B cell (primary cell): ENCODE results near the gene UCKL1. TPM values are rescaled to one million over a fixed set of nuclear protein-coding genes. Genes with fewer than 3 reads are reported as not detected.

Experiments used
- ATAC-seq: fragments of 200-7000 bp; cut with Tn5 transposase; one replicate; pipeline ENCODE4 v1.10.0; 2021; ENCODE audit warnings: low read depth, mild to moderate bottlenecking, moderate number of reproducible peaks, moderate library complexity
- CTCF ChIA-PET: fragments of 350-600 bp; sonication (Branson Sonifier 250); formaldehyde crosslinking; loops from one replicate; lab custom pipeline; 2021; ENCODE audit warnings: antibody characterized with exemption, inconsistent platforms; lab: Charles Lee
- POLR2A ChIA-PET: fragments of 350-600 bp; sonication (Branson Sonifier 250); formaldehyde crosslinking; loops from one replicate; lab custom pipeline; 2021; ENCODE audit warnings: antibody characterized with exemption; lab: Charles Lee
- DNase-seq: peaks from one replicate; pipeline ENCODE4 v3.0.0; 2013
- H2AFZ ChIP-seq: 2 replicates; pipeline ENCODE4 v1.6.1; 2012; ENCODE audit warnings: mild to moderate bottlenecking, low read depth, low read length; ENCODE audit not compliant: insufficient read depth, poor library complexity, severe bottlenecking
- H3K27ac ChIP-seq, 2 donors: 1 replicate in 1 of 2; 2 replicates in 1 of 2; pipeline ENCODE4 v1.5.1; 2012 to 2013; ENCODE audit warnings: low read length in 2 of 2, mild to moderate bottlenecking in 2 of 2, moderate library complexity in 1 of 2
- H3K27me3 ChIP-seq, 4 experiments: fragments of 200-600 bp in 1 of 4; sonication (generic) in 1 of 4; replicated peaks in 1 of 4; 1 replicate in 2 of 4; 2 replicates in 2 of 4; pipeline versions ENCODE4 v1.6.1 to v1.7.0; 2013 to 2016; ENCODE audit warnings: low read length in 3 of 4, mild to moderate bottlenecking in 2 of 4, mixed read lengths in 1 of 4, moderate library complexity in 1 of 4; ENCODE audit not compliant: insufficient read depth in 4 of 4, control insufficient read depth in 3 of 4; ENCODE audit errors: control extremely low read depth in 1 of 4
- H3K36me3 ChIP-seq, 2 experiments: replicated peaks in 1 of 2; 1 replicate in 1 of 2; 2 replicates in 1 of 2; pipeline versions ENCODE4 v1.6.1 to v1.7.1; 2013; ENCODE audit warnings: low read length in 1 of 2; ENCODE audit not compliant: insufficient read depth in 2 of 2, control insufficient read depth in 1 of 2; ENCODE audit errors: control extremely low read depth in 1 of 2, extremely low read depth in 1 of 2
- H3K4me1 ChIP-seq, 2 donors: fragments of 200-600 bp in 1 of 2; sonication (generic) in 1 of 2; 1 replicate in 1 of 2; 2 replicates in 1 of 2; pipeline versions ENCODE4 v1.5.1 to v1.6.1; 2013 to 2017; ENCODE audit warnings: low read length in 2 of 2; ENCODE audit not compliant: control insufficient read depth in 2 of 2, insufficient read depth in 2 of 2
- H3K4me2 ChIP-seq: replicated peaks from 2 replicates; pipeline ENCODE3; 2012; ENCODE audit warnings: mild to moderate bottlenecking, low read depth, low read length; ENCODE audit not compliant: poor library complexity, severe bottlenecking
- H3K4me3 ChIP-seq, 5 experiments: fragments of 200-600 bp in 1 of 5; sonication (generic) in 1 of 5; 1 replicate in 3 of 5; 2 replicates in 2 of 5; pipeline versions ENCODE4 v1.5.1 to v1.7.0; 2011 to 2016; ENCODE audit warnings: low read length in 4 of 5, mild to moderate bottlenecking in 4 of 5, low read depth in 2 of 5, control low read depth in 1 of 5, moderate library complexity in 1 of 5; ENCODE audit not compliant: insufficient read depth in 1 of 5; ENCODE audit errors: control extremely low read depth in 1 of 5, extremely low read depth in 1 of 5
- H3K79me2 ChIP-seq: fragments of 200-600 bp; sonication (generic); one replicate; pipeline ENCODE4 v1.6.0; 2016; ENCODE audit warnings: low read length; ENCODE audit not compliant: control insufficient read depth, insufficient read depth
- H3K9ac ChIP-seq: fragments of 200-600 bp; sonication (generic); 2 replicates; pipeline ENCODE4 v1.6.1; 2017; ENCODE audit warnings: mild to moderate bottlenecking, low read length, moderate library complexity
- H3K9me3 ChIP-seq, 3 donors: one replicate each; pipeline versions ENCODE4 v1.6.1 to v1.7.1; 2013; ENCODE audit warnings: low read length in 2 of 3; ENCODE audit not compliant: control insufficient read depth in 2 of 3, insufficient read depth in 1 of 3; ENCODE audit errors: control extremely low read depth in 1 of 3
- H4K20me1 ChIP-seq: 2 replicates; pipeline ENCODE4 v1.6.0; 2012; ENCODE audit warnings: mild to moderate bottlenecking, low read length; ENCODE audit not compliant: insufficient read depth, control insufficient read depth, poor library complexity, severe bottlenecking
- H3K27ac Mint-ChIP-seq: one replicate; pipeline ENCODE4 v1.8.0; 2021; ENCODE audit warnings: mixed read lengths
- H3K27me3 Mint-ChIP-seq: one replicate; pipeline ENCODE4 v1.8.0; 2021; ENCODE audit warnings: mixed read lengths
- H3K4me1 Mint-ChIP-seq: one replicate; pipeline ENCODE4 v1.8.0; 2021; ENCODE audit warnings: mixed read lengths
- H3K4me3 Mint-ChIP-seq: one replicate; pipeline ENCODE4 v1.8.0; 2021; ENCODE audit warnings: mixed read lengths
- H3K9me3 Mint-ChIP-seq: one replicate; pipeline ENCODE4 v1.8.0; 2022; ENCODE audit warnings: mixed read lengths; ENCODE audit not compliant: insufficient read depth
- EZH2 ChIP-seq: IDR thresholded peaks from 2 replicates; pipeline ENCODE4 v1.6.1; 2012; ENCODE audit warnings: borderline replicate concordance, low read depth, mild to moderate bottlenecking, moderate library complexity, low read length; ENCODE audit not compliant: insufficient read depth, poor library complexity, severe bottlenecking
- WGBS: methylation state at CpG from one replicate; pipeline ENCODE4 v1.1.5; 2013; ENCODE audit warnings: missing lambda C conversion rate; ENCODE audit not compliant: insufficient coverage; 5-methylcytosine and 5-hydroxymethylcytosine counted together
- intact Hi-C: fragments of 100-400 bp; cut with micrococcal nuclease; formaldehyde crosslinking; loops from one replicate; pipeline ENCODE4 v1.10.0; 2022
- polyA plus RNA-seq: library from polyadenylated mRNA; depleted of rRNA; stranded (reverse); fragments of >200 nt; gene quantifications from 2 replicates; pipeline ENCODE4 v1.2.3, GENCODE V29; 2012
- total RNA-seq, 2 donors: library from RNA; stranded (reverse); fragments of 120-200 nt in 1 of 2; gene quantifications; 1 replicate in 1 of 2; 2 replicates in 1 of 2; pipeline versions ENCODE4 v1.2.3 to v1.2.4, GENCODE V29; 2013 to 2022
- TF ChIP-seq, protein P1 (sequence below): fragments of 200-600 bp; IDR thresholded peaks from one replicate; pipeline ENCODE4 v1.8.0; 2022; ENCODE audit warnings: antibody characterized with exemption, mild to moderate bottlenecking

The UCKL1 gene
- total and polyA plus RNA-seq, 2 donors (not counting 1 experiment from before 2014, with no cell fraction given): 106 to 199 TPM

DNA sequence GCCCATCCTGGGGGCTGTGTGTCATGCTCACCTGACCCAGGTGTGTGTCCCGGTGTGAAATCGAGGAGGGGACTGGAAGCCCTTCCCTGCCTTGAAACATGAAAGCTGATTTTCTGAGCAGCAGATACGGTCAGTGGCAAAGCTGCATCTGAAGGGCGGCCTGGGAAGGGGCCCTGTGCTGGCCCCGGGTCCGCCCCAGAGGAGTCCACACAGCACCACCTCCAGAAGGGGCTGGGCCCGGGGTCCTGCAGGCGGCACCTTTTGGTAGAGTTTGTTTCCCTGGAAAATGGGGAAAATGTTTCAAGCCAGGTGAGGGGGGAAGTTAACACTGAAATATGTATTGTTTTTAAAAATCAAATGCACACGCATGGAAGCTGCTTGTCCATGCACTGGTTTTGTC, 20.8 kb downstream of the UCKL1 start:
- Histone ChIP-seq H3K4me2 (no peak overlapping the region), H3K27me3 (no peaks in the 10 kb centered on the region), H3K79me2 (peaks cover 43% of the 10 kb centered on the region), H3K9ac (no peak overlapping the region), H2AFZ (no peak overlapping the region), H3K36me3 (peaks cover 3 to 68% of the 10 kb centered on the region in 2 experiments), H3K4me1 (no peaks in the 10 kb centered on the region), H3K4me3 (no peak overlapping the region), H4K20me1 (peaks cover 85% of the 10 kb centered on the region), H3K9me3 (peaks cover 0 to 7% (median 0%) of the 10 kb centered on the region in 3 donors), H3K27ac (no peak overlapping the region)
- DNase-seq (no peak), ATAC-seq (no peak)
- TF ChIP-seq, protein P1, sequence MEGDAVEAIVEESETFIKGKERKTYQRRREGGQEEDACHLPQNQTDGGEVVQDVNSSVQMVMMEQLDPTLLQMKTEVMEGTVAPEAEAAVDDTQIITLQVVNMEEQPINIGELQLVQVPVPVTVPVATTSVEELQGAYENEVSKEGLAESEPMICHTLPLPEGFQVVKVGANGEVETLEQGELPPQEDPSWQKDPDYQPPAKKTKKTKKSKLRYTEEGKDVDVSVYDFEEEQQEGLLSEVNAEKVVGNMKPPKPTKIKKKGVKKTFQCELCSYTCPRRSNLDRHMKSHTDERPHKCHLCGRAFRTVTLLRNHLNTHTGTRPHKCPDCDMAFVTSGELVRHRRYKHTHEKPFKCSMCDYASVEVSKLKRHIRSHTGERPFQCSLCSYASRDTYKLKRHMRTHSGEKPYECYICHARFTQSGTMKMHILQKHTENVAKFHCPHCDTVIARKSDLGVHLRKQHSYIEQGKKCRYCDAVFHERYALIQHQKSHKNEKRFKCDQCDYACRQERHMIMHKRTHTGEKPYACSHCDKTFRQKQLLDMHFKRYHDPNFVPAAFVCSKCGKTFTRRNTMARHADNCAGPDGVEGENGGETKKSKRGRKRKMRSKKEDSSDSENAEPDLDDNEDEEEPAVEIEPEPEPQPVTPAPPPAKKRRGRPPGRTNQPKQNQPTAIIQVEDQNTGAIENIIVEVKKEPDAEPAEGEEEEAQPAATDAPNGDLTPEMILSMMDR: no peak
- TF ChIP-seq EZH2: no peak
- ChIA-PET POLR2A (no interaction called here), CTCF (no interaction called here)
- H3K27ac Mint-ChIP-seq: no peak overlapping the region
- no peaks in the 10 kb centered on the region for H3K27me3 Mint-ChIP-seq
- peaks cover 2% of the 10 kb centered on the region for H3K4me1 Mint-ChIP-seq
- H3K9me3 Mint-ChIP-seq: no peaks in the 10 kb centered on the region
- WGBS: 96% methylated on average over 7 of the region's 9 CpGs
- intact Hi-C loops: no loop called here
- no peak overlapping the region for H3K4me3 Mint-ChIP-seq

DNA sequence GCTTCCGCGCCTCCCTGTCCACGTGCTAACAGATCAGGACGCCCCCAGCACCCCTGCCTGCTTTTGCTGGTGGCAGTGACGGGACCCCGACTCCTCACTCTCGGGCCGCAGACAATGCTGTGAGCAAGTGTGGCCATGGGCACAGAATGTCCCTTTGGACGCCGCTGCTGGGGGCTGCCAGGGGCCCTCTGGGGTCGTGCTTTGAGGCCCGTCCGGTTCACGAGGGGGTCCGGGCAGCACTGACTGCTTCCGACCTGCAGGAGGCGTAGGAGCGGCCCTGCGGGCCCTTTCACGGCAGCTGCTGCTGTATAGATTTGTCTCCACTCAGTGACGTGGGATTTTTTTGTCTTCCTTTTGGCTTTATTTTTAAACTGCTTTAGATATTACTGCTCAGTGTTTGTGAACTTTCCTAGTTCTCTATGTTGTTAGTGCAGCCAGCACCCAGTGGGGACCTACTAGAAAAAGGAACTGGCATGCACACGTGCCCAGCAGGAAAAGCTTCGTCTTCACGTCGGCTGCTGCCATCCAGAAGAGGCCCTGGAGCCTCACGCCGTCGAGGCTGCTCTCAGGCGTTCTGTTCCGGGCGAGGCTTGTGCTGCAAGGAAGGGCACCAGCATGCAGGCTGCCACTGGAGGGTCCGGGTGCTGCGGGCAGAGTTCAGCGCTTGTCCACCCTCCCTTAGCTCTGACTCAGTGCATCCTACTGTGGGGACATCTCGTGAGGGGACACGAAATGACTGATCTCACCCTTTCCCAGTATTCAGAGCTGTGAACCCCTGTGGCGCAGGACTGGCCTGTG, 21.7 kb downstream of the UCKL1 start:
- no peak overlapping the region for H3K4me3 Mint-ChIP-seq
- DNase-seq: no peak
- H3K27ac Mint-ChIP-seq: no peak overlapping the region
- Histone ChIP-seq H3K4me2 (no peak overlapping the region), H3K36me3 (peaks cover 3 to 68% of the 10 kb centered on the region in 2 experiments), H3K4me1 (no peaks in the 10 kb centered on the region), H3K27ac (no peak overlapping the region), H3K4me3 (no peak overlapping the region), H3K27me3 (no peaks in the 10 kb centered on the region), H3K79me2 (peaks cover 51% of the 10 kb centered on the region), H4K20me1 (peaks cover 78% of the 10 kb centered on the region), H2AFZ (no peak overlapping the region), H3K9me3 (peaks cover 0 to 3% (median 0%) of the 10 kb centered on the region in 3 donors), H3K9ac (no peak overlapping the region)
- POLR2A ChIA-PET: no interaction called here
- H3K9me3 Mint-ChIP-seq: no peaks in the 10 kb centered on the region
- no peaks in the 10 kb centered on the region for H3K27me3 Mint-ChIP-seq
- intact Hi-C loops: no loop called here
- CTCF ChIA-PET: no interaction called here
- TF ChIP-seq, protein P1: peak; percentile 26
- no peak for TF ChIP-seq EZH2
- ATAC-seq: no peak
- H3K4me1 Mint-ChIP-seq: peaks cover 2% of the 10 kb centered on the region
- WGBS: 90% methylated on average over 33 of the region's 37 CpGs
